Right kidney (tissue), 9 donors: Measurements from ENCODE around the gene TXK.
"Not testable (repeated sequence)": the region's sequence is repeated elsewhere in the genome, so short reads cannot be mapped to it uniquely, and the experiment has no call there.

Experiments
- DNase-seq: peaks from one replicate; pipeline ENCODE4 v3.0.0-alpha.2; 2016
- long read RNA-seq, 8 donors: transcript quantifications; one replicate each; lab custom pipeline, GENCODE V29; 2026

The TXK gene
- long read RNA-seq, donor 1, partial matches to known transcripts: 0 of 1 reads
- long read RNA-seq, donor 1, other reads (novel, unspliced or antisense): 0 of 1 reads
- long read RNA-seq, donor 2: 0 reads
- long read RNA-seq, donor 3, partial matches to known transcripts: 0 of 1 reads
- long read RNA-seq, donor 3, other reads (novel, unspliced or antisense): 0 of 1 reads
- long read RNA-seq, donor 4: 0 reads
- long read RNA-seq, donor 5: 0 reads
- long read RNA-seq, donor 6: 0 reads
- long read RNA-seq, donor 7, partial matches to known transcripts: 0 of 1 reads
- long read RNA-seq, donor 7, other reads (novel, unspliced or antisense): 0 of 1 reads
- long read RNA-seq, donor 8: 0 reads

- no peak for DNase-seq
Observed at GRCh38 chr4:48134081-48134480, at the start of gene TXK. TSS of gene TXK (minus strand) at chr4:48134250. CDS start at chr4:48134170, 80 bp downstream.

- no peak for DNase-seq
Observed at GRCh38 chr4:48180234-48180633, 46.2 kb upstream of the TXK start.

DNA sequence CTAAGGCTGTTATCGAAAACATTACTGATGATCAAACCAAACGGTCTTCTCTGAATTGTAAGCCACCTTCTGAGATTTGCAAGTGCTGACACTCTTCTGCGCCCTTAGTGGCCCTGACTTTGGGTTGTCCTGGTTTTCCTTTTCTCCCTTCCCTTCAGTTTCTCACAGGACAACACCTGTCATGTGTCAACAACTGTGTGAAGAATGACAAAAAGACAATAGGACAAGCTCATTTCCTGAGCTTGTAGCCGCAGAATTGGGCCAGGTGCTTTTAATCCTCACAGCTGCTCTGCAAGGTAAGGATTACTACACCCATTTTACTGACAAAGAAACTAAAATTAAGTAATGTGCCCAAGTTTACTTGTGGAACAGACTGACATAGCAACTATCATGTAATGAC lies 44.9 kb upstream of the TXK start:
- no peak for DNase-seq

DNA sequence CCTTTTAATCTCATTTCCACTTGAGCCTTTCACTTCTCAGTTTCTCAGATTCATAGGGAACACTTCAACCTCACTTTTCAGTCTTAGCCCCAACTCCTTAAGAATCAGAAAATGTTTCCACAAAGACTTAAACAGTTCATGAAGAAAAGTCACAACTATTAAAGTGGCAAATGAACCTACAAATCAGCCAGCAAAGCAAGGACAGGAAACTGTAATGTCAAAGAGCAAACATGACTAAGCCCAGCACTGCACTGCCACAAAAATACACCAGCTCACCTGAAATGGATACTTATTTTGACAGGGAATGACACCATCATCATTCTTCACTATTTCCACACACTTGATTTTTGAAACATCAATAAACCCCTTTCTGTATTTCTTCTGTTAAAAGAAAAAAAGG lies 41.8 kb upstream of the TXK start:
- no peak for DNase-seq

DNA sequence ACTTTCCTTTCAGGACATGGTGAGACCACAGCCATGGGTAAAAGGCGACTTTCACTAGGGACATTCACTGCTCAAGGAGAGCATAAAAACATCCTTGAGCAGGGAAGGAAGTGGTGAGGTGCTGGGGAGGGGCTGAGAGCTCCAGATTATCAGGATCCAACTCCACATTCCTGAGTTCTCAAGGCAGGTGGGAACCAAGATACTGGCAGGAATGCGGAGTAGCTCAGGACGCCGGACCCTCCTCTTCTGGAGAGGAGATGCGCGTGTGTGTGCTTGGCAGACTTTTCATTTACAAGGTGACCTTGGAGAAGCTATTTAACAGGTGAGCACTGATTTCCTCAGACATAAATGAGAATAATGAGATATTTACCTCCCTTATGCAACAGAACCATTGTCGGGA lies 41.3 kb upstream of the TXK start:
- no peak for DNase-seq

GRCh38 chr4:48173056-48173991 lies 39.3 kb upstream of the TXK start:
- no peak for DNase-seq

DNA sequence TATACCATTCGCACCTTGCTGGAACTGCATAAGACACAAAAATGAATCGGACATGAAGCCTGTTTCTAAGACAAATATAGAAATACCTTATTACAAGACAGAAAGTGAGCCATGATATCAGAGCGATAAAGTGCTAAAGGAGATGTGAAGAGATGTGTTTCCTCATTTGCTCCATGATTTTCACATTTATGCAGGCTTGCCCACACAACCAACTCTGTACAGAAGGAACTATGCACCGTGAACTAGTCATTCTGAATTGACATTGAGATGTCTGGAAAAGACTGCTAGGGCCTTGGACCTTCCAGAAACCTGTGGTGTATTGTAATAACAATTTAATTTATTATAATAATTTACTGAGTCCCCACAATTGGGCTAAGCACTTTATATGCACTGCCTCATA lies 38.6 kb upstream of the TXK start:
- no peak for DNase-seq

GRCh38 chr4:48169636-48170035 lies 35.6 kb upstream of the TXK start:
- no peak for DNase-seq

- no peak for DNase-seq
Observed at GRCh38 chr4:48167538-48168263, 33.7 kb upstream of the TXK start.

- not testable (repeated sequence) for DNase-seq
Observed at GRCh38 chr4:48164561-48164960, 30.5 kb upstream of the TXK start.

- no peak for DNase-seq
Observed at GRCh38 chr4:48163746-48164145, 29.7 kb upstream of the TXK start.

GRCh38 chr4:48162162-48162561 lies 28.1 kb upstream of the TXK start:
- DNase-seq: no peak

GRCh38 chr4:48157271-48157670 lies 23.2 kb upstream of the TXK start:
- DNase-seq: no peak

DNA sequence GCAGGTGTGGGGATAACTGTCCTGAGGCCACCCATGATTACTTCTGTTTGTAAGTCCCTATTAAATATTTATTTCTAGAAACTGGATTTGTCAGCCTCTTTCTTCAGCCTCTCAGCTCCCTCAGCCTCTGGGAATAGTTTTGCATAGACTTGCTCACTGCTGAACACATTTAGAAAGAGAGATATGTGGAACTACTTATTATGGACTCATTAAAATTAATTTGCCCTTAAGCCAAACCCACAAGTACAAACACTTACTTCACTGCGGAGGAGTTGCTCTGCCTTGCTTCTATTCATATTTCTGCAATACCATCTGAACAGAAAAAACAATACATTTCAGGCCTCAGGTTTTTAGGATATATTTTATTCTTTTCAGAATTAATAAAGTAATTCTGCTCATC lies 22.4 kb upstream of the TXK start:
- DNase-seq: no peak

DNA sequence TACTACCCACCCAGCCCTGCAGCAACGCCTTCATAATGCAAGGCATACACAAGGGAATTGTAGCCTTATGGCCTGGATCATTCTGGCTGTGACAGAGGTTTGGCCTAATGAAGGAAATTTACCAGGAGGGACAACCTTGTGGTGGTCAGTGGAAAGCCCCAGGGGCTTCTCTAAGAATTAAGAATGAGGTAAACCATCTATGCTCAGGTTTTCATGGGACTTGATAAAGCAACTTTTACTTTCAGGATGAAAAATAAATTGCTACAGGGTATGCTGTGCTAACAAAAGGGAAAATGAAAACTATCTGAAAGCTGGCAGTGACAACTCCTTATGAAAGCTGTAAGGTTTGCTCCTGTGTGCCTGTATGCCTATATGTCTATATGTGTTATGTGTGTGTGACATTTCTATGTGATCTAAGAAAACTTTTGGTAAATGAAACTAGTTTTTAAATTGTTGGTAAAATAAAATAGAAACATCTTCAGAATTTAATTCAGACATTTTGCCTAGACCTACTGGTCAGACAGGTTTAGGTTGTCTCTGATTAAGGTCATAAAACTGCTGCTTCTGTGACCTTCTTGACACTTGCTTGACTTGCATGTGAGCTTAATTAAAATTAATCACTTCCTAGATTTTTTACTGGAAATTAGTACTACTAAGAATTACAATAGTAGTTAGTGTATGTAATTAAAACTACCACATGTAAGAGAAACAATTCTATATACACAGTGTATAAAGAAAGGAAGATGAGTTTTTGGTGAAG lies 19.9 kb upstream of the TXK start:
- no peak for DNase-seq

- no peak for DNase-seq
Observed at GRCh38 chr4:48152259-48152658, 18.2 kb upstream of the TXK start.

DNA sequence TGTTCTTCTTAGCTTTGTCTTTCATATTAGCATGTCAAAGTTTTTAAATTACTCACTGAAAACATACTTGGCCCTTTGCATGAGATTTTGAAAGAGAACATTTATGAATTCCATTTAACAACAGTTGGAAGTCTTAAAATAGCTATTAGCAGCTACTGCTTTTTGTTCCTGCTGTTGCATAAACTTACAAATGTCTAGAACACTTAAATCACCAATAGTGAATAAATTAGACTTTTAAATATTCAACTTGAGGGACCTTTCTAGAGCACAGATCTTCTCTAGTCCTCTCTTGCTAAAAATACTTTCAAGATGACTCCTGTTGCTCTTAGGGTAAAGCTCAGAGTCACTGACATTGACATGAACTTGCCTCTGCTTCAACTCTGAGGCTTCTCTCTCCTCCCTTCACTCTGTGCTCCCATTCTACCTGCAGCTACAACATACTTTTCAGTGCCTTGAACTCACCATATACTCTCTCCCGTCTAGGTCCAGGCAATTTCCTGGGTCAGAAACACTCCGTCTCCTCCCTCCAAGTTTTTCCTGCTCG lies 15.8 kb upstream of the TXK start:
- DNase-seq: no peak

DNA sequence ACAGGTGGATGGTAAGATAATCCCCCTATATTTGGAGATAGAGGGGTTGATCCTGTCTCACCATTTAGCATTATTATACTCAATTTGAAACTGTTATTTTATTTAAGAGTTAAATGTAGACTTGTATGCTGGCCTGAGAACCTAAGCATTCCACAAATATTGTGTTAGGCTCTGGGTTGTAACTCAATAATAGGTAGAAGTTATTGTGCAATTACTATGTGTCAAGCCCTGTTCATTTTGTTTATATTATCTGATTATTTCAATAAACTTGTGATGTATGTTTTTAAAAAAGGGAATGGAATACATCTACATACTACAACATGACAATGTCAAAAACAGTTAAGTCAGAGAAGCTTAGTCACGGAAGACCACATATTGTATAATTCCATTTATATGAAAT lies 13.6 kb upstream of the TXK start:
- DNase-seq: no peak

DNA sequence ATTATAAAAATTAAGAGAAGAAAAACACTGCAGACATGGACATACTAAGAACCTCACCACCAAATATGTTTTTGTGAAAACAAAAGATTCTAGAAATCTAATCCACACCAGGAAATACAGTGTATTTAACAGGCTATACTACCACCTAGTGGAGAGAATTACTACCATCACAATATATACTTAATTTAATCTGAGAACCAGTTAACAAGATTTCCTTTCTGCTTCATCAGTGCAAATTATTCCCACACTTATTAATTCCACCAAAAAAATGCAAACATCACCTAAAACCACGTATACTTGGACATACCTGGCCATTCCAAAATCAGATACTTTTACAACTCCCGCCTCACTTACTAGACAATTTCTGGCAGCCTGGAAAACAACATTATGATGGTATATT lies 7.0 kb upstream of the TXK start:
- no peak for DNase-seq

GRCh38 chr4:48139691-48140090 lies 5.6 kb upstream of the TXK start:
- no peak for DNase-seq

- DNase-seq: no peak
Observed at GRCh38 chr4:48138936-48139335, 4.9 kb upstream of the TXK start.

DNA sequence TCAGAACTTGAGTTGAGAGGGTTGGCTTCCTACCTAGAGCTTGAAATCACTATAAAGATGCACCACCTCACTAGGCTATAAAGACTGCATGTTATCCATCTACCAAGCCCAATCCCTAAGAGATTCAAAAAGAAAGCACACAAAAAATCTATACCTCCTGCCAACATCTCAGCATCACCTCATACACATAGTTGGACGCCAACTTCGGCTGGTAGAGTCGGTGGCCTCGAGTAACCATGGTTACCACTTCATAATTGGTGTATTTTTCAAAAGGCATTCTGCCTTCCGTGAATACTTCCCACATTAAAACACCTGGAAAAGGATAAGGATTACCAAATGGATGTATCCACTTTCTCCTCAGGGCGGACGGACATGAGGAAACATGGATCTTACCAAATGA lies 4.5 kb upstream of the TXK start:
- DNase-seq: no peak
